Smooth muscle cell of trachea (primary cell): Measurements from ENCODE around the gene KRT76. TPM values are rescaled to one million over a fixed set of nuclear protein-coding genes. Genes with fewer than 3 reads are reported as not detected.

ENCODE experiments used
- total RNA-seq: library from RNA; depleted of rRNA; stranded (reverse); fragments of >200 nt; gene quantifications from 2 replicates; pipeline ENCODE4 v1.2.1, GENCODE V29; 2014

Gene KRT76
- not detected in 2 replicates for total RNA-seq

GRCh38 chr12:52776913-52777395, at the start of gene KRT76:
KRT76 (minus strand) TSS chr12:52777345; CDS start chr12:52777291, 54 bp downstream.

GRCh38 chr12:52813885-52814709, 37.0 kb upstream of the KRT76 start, which contains the start of gene KRT4:
KRT4 (minus strand) TSS chr12:52814116; CDS start chr12:52814058, 58 bp downstream.

GRCh38 chr12:52795694-52796428, 18.7 kb upstream of the KRT76 start, which contains the start of gene KRT3:
KRT3 (minus strand) TSS chr12:52796117; CDS start chr12:52796042, 75 bp downstream.

Other genes starting within 250 kb of the KRT76 start
- gene KRT71, start 224.2 kb downstream of the KRT76 start, total RNA-seq = not detected in 2 replicates
- gene KRT74, start 203.5 kb downstream of the KRT76 start, total RNA-seq = not detected in 2 replicates
- not detected in 2 replicates for gene KRT72, start 175.9 kb downstream of the KRT76 start, total RNA-seq
- not detected in 2 replicates for gene KRT73, start 158.8 kb downstream of the KRT76 start, total RNA-seq
- gene KRT2, start 125.1 kb downstream of the KRT76 start, total RNA-seq = not detected in 2 replicates
- gene KRT1, start 96.9 kb downstream of the KRT76 start, total RNA-seq = not detected in 2 replicates
- not detected in 2 replicates for gene KRT77, start 73.8 kb downstream of the KRT76 start, total RNA-seq
- not detected in 2 replicates for gene KRT3, start 18.8 kb upstream of the KRT76 start, total RNA-seq
- not detected in 2 replicates for gene KRT4, start 36.8 kb upstream of the KRT76 start, total RNA-seq
- gene KRT79, start 57.0 kb upstream of the KRT76 start, total RNA-seq = not detected in 2 replicates
- not detected in 2 replicates for gene KRT78, start 71.6 kb upstream of the KRT76 start, total RNA-seq
- gene KRT8, start 127.7 kb upstream of the KRT76 start, total RNA-seq = 1.9 and 5.6 TPM in 2 replicates
- gene KRT18, start 171.8 kb upstream of the KRT76 start, total RNA-seq = 6.0 and 8.3 TPM in 2 replicates
- gene EIF4B, start 229.1 kb upstream of the KRT76 start, total RNA-seq = 992 and 1,491 TPM in 2 replicates